Measurements from ENCODE around the gene CDH23. TPM values are rescaled to one million over a fixed set of nuclear protein-coding genes. Genes with fewer than 3 reads are reported as not detected.

Gene CDH23
- total RNA-seq, 2 experiments from 2014 or later = 4.6 to 5.2 TPM

- Mint-ChIP-seq H3K4me1 (ENCODE audit: low read depth) (no peaks in the 10 kb centered on the region), H3K36me3 (ENCODE audit: low read depth) (no peaks in the 10 kb centered on the region), H3K9me3 (no peaks in the 10 kb centered on the region), H3K27me3 (peaks cover 3% of the 10 kb centered on the region), H3K4me3 (no peak overlapping the region), H3K27ac (no peak overlapping the region)
- Histone ChIP-seq H3K36me3 (ENCODE audit: insufficient read depth, low read length) (no peaks in the 10 kb centered on the region), H3K27ac (ENCODE audit: low read depth in 1 of 2, low read length in 2 of 2) (no peak overlapping the region), H3K4me3 (ENCODE audit: low read length) (no peak overlapping the region), H3K9me3 (ENCODE audit: control insufficient read depth in 1 of 2, insufficient read depth in 1 of 2, low read length in 2 of 2) (peaks cover 0 to 5% of the 10 kb centered on the region in 2 experiments), H3K4me1 (ENCODE audit: insufficient read depth, low read length) (no peaks in the 10 kb centered on the region), H3K27me3 (ENCODE audit: control insufficient read depth in 1 of 2, insufficient read depth in 2 of 2, low read length in 2 of 2) (no peaks in the 10 kb centered on the region)
- TF ChIP-seq, protein P1, sequence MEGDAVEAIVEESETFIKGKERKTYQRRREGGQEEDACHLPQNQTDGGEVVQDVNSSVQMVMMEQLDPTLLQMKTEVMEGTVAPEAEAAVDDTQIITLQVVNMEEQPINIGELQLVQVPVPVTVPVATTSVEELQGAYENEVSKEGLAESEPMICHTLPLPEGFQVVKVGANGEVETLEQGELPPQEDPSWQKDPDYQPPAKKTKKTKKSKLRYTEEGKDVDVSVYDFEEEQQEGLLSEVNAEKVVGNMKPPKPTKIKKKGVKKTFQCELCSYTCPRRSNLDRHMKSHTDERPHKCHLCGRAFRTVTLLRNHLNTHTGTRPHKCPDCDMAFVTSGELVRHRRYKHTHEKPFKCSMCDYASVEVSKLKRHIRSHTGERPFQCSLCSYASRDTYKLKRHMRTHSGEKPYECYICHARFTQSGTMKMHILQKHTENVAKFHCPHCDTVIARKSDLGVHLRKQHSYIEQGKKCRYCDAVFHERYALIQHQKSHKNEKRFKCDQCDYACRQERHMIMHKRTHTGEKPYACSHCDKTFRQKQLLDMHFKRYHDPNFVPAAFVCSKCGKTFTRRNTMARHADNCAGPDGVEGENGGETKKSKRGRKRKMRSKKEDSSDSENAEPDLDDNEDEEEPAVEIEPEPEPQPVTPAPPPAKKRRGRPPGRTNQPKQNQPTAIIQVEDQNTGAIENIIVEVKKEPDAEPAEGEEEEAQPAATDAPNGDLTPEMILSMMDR (IDR thresholded peaks at IDR 0.05) = no peak
- POLR2A ChIA-PET = no interaction called here
- CTCF ChIA-PET = no interaction called here
- intact Hi-C loops (cut with DNase I, micrococcal nuclease) = no loop called here
- no peak for ATAC-seq (ENCODE audit: poor library complexity)
- no peak for DNase-seq
Measured at GRCh38 chr10:71613877-71614276, 217.2 kb downstream of the CDH23 start.

GRCh38 chr10:71614946-71615345 lies 218.2 kb downstream of the CDH23 start:
- Mint-ChIP-seq H3K27me3 (peaks cover 3% of the 10 kb centered on the region), H3K27ac (no peak overlapping the region), H3K9me3 (no peaks in the 10 kb centered on the region), H3K4me3 (no peak overlapping the region), H3K36me3 (ENCODE audit: low read depth) (no peaks in the 10 kb centered on the region), H3K4me1 (ENCODE audit: low read depth) (no peaks in the 10 kb centered on the region)
- POLR2A ChIA-PET = no interaction called here
- ATAC-seq (ENCODE audit: poor library complexity) (no peak), DNase-seq (no peak)
- no peaks in the 10 kb centered on the region for H3K4me1 ChIP-seq (ENCODE audit: insufficient read depth, low read length)
- CTCF ChIA-PET = no interaction called here
- H3K27ac ChIP-seq (ENCODE audit: low read depth in 1 of 2, low read length in 2 of 2) = no peak overlapping the region
- no peaks in the 10 kb centered on the region for H3K36me3 ChIP-seq (ENCODE audit: insufficient read depth, low read length)
- intact Hi-C loops (cut with DNase I, micrococcal nuclease) = no loop called here
- no peaks in the 10 kb centered on the region for H3K27me3 ChIP-seq (ENCODE audit: control insufficient read depth in 1 of 2, insufficient read depth in 2 of 2, low read length in 2 of 2)
- TF ChIP-seq, protein P1 (IDR thresholded peaks at IDR 0.05) = no peak
- H3K4me3 ChIP-seq (ENCODE audit: low read length) = no peak overlapping the region
- H3K9me3 ChIP-seq (ENCODE audit: control insufficient read depth in 1 of 2, insufficient read depth in 1 of 2, low read length in 2 of 2) = peaks cover 0 to 5% of the 10 kb centered on the region in 2 experiments

DNA sequence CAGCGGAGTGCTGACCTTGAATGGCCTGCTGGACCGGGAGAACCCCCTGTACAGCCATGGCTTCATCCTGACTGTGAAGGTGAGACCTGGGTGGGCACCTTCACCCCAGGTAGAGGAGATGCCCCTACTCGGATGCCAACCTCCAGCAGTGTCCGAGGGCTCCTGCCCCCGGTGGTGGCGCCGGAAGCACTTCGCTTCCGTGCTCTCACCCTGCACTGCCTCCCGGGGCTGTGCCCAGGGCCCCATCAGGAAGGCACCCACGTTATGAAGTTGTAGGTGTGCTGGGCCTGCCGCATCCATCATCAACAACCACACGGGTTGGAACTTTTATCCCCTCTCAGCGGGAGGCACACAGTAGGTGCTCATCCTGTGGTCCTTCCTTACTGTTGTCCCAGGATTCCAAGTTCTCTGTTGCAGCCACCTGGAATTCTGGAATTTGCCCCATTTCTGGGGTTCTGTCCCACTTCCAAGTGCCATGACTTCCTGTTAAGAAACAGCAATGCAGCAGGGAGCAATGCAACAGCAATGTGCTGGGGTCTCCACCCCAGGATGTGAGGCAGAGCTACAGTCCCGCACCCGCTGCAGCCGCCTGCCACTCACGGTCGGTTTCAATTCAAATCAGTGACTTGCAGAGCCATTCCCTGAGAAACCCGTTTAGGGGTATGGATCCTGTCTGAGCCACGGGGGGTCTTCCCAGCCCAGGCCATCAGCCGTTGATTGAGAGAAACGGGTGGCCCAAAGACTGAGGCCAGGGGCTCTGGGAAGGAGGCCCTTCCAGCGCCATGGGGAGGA lies 219.0 kb downstream of the CDH23 start:
- Mint-ChIP-seq H3K36me3 (ENCODE audit: low read depth) (no peaks in the 10 kb centered on the region), H3K27me3 (peaks cover 3% of the 10 kb centered on the region)
- POLR2A ChIA-PET = no interaction called here

More for the DNA sequence above, 219.0 kb downstream of the CDH23 start:
- Mint-ChIP-seq H3K27ac (no peak overlapping the region), H3K4me3 (no peak overlapping the region), H3K9me3 (no peaks in the 10 kb centered on the region), H3K4me1 (ENCODE audit: low read depth) (no peaks in the 10 kb centered on the region)
- TF ChIP-seq, protein P1 (IDR thresholded peaks at IDR 0.05) = no peak
- intact Hi-C loops (cut with DNase I, micrococcal nuclease) = no loop called here
- Histone ChIP-seq H3K4me3 (ENCODE audit: low read length) (no peak overlapping the region), H3K9me3 (ENCODE audit: control insufficient read depth in 1 of 2, insufficient read depth in 1 of 2, low read length in 2 of 2) (peaks cover 0 to 5% of the 10 kb centered on the region in 2 experiments), H3K27ac (ENCODE audit: low read depth in 1 of 2, low read length in 2 of 2) (no peak overlapping the region), H3K36me3 (ENCODE audit: insufficient read depth, low read length) (no peaks in the 10 kb centered on the region), H3K27me3 (ENCODE audit: control insufficient read depth in 1 of 2, insufficient read depth in 2 of 2, low read length in 2 of 2) (no peaks in the 10 kb centered on the region), H3K4me1 (ENCODE audit: insufficient read depth, low read length) (no peaks in the 10 kb centered on the region)
- DNase-seq = no peak
- no peak for ATAC-seq (ENCODE audit: poor library complexity)
- CTCF ChIA-PET = no interaction called here
